ENCODE results near the gene FRMD4A.

GRCh38 chr10:13717936-13718772, 612.6 kb downstream of the FRMD4A start:
- TF ChIP-seq, protein P1, sequence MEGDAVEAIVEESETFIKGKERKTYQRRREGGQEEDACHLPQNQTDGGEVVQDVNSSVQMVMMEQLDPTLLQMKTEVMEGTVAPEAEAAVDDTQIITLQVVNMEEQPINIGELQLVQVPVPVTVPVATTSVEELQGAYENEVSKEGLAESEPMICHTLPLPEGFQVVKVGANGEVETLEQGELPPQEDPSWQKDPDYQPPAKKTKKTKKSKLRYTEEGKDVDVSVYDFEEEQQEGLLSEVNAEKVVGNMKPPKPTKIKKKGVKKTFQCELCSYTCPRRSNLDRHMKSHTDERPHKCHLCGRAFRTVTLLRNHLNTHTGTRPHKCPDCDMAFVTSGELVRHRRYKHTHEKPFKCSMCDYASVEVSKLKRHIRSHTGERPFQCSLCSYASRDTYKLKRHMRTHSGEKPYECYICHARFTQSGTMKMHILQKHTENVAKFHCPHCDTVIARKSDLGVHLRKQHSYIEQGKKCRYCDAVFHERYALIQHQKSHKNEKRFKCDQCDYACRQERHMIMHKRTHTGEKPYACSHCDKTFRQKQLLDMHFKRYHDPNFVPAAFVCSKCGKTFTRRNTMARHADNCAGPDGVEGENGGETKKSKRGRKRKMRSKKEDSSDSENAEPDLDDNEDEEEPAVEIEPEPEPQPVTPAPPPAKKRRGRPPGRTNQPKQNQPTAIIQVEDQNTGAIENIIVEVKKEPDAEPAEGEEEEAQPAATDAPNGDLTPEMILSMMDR (IDR thresholded peaks at IDR 0.05): no peak
- no peak for TF ChIP-seq POLR2A (IDR thresholded peaks at IDR 0.05)
